Left ventricle myocardium superior (tissue), 1 donor: Measurements from ENCODE around the gene PPIE. TPM values are rescaled to one million over a fixed set of nuclear protein-coding genes. Genes with fewer than 3 reads are reported as not detected.

Experiments used
- ATAC-seq: fragments of 200-7000 bp; cut with Tn5 transposase; one replicate; pipeline ENCODE4 v1.9.1; 2020; ENCODE audit warnings: mild to moderate bottlenecking, moderate library complexity
- DNase-seq: peaks from one replicate; pipeline ENCODE4 v3.0.0-alpha.2; 2020
- intact Hi-C: fragments of 100-400 bp; cut with micrococcal nuclease; formaldehyde crosslinking; loops from one replicate; pipeline ENCODE4 v1.11.0; 2022
- long read RNA-seq: library from polyadenylated mRNA; unstranded; transcript quantifications from one replicate; pipeline ENCODE4 v2.0.0, GENCODE V29; 2021
- total RNA-seq: library from RNA; stranded (reverse); fragmentation: NEBNext Ultra II Directional; extraction: Animal tissue kit (Norgen Biotek cat#: 25700); gene quantifications from one replicate; pipeline ENCODE4 v1.2.1, GENCODE V29; 2021
- donor health status: DM: no; HTN: yes; CAD: no; lungs with severe emphysema.

The PPIE gene
- 33.7 TPM for total RNA-seq
- long read RNA-seq, transcript PPIE-202 (10 exons, 1,079 nt): minor isoform, 8 of 89 reads
- long read RNA-seq, transcript PPIE-201 (10 exons, 1,277 nt): major isoform, 57 of 89 reads
- long read RNA-seq, partial matches to known transcripts: 9 of 89 reads
- long read RNA-seq, other reads (novel, unspliced or antisense): 11 of 89 reads

DNA sequence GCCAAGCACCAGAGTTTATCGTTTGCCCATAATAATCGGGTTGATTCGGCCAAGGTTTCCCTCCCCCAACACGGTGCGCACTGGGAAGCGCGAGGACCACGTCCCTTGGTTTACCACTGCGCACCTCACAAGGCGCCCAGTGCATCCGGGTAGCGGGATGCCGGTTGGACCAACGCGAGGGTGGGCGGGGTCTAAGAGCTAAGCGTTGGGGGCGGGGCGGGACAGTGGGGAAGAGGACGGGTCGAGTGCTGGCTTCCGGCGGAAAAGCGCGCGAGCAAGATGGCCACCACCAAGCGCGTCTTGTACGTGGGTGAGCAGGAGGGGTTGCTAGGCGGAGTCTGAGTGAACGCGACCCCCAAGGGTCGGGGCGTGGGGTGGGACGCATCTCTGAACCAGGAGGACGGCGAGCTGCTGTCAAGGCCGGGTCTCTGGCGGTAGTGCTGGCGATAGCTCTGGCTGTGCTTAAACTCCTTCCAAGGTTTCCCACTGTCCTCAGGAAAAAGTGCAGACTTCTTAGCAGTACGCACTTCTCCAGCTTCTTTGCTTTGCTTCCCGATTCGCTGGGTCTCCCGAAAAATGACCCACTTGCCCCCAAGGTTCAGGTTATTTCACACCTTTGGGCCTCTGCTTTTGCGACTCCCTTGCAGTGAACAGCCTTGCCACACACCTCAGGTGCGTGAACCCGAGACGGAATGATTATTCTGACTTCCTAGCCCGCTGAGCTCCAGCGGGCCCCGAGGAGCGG is at the start of gene PPIE:
TSS of gene PPIE (plus strand) at position 261 of the 745 bp plus-strand sequence. CDS start at position 280, 19 bp downstream.
- ATAC-seq: peak; percentile 99
- intact Hi-C loops: no loop called here
- peak; percentile 97 for DNase-seq

DNA sequence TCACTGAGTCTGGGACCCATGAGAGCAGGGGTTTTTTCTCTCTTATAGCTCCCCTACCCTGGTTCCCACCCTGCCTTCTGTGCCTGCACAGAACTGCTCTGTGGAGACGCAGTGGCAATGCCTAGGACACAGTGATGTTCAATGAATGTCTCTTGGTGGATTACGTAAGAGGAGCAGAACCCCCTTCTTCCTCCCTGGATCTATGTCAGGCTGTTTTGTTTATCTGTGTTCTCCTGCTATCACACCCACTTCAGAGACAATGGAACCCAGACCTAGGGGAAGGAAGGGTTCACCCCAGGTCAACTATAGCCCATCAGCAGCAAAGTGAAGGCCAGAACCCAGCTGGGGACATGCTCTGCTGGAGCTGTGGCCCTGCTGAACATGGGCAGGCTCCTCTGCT is 49.5 kb upstream of the PPIE start:
- intact Hi-C loops: no loop called here
- peak; percentile 43 for ATAC-seq
- no peak for DNase-seq

DNA sequence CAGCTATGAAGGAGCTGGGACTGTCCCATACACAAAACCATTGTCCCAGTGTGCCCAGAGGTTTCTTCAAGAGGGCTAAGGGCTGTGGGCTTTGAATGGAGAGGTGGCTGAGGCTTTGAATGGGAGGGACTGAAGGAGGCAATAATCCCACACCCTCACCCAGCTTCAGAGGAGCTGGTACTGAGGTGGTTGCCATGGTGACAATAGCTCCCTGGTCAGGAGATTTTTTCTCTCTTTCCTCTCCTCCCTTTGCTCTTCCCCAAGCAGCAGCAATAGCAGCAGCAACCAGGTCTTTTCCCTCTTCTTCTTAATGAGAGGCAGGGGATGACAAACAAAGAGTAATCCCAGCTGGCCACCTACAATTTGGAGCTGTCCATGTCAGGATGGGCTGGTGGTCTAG is 49.0 kb upstream of the PPIE start:
- ATAC-seq (no peak), DNase-seq (no peak)
- intact Hi-C loops: no loop called here

DNA sequence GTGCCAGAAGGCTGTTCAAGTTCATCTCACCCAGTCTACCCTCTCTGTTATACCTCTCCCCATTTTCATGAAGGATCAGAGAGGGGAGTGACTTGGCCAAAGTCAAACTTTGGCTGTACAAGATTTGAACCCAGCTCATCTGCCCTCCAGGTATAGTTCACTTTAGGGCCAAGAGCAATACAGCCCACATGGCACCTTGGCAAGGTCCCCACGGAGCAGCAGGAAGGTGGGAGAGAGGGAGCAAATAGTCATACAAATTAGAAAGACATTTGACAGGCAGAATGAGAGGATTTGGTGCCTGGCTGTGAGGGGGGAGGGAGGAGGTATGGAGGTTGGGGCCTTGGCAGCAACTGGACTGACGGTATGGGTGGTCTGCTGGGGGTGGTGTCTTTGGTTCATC is 48.5 kb upstream of the PPIE start:
- ATAC-seq (no peak), DNase-seq (no peak)
- intact Hi-C loops: no loop called here

DNA sequence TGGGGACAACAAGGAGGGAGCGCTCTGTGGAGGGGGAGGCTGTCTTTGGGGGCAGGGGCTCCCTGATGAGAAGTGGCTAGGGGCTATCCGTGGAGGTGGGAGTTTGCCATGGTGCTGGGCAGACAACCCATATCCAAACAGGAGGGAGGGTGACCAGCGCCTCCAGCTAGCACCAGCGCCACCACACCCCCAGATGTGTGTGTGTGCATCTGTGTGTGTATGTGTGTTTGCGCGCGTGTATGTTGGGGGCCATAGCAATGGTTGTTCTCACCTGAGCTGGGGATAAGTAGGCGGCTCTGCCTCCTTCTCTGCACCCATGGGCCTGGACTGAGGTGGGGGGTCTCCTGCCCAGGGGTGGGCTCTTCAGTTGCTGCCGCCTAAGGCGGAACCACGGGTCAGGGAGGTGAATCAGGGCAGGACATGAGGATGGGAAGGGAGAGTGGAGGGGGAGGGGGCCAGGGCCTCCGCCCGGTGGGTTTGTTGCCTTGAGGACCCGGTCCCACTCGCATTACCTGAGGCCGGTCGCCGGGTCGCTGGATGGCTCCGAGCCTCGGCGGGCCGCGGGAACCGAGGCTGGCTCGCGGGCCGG is 47.8 kb upstream of the PPIE start:
- intact Hi-C loops: no loop called here
- DNase-seq (no peak), ATAC-seq (no peak)

DNA sequence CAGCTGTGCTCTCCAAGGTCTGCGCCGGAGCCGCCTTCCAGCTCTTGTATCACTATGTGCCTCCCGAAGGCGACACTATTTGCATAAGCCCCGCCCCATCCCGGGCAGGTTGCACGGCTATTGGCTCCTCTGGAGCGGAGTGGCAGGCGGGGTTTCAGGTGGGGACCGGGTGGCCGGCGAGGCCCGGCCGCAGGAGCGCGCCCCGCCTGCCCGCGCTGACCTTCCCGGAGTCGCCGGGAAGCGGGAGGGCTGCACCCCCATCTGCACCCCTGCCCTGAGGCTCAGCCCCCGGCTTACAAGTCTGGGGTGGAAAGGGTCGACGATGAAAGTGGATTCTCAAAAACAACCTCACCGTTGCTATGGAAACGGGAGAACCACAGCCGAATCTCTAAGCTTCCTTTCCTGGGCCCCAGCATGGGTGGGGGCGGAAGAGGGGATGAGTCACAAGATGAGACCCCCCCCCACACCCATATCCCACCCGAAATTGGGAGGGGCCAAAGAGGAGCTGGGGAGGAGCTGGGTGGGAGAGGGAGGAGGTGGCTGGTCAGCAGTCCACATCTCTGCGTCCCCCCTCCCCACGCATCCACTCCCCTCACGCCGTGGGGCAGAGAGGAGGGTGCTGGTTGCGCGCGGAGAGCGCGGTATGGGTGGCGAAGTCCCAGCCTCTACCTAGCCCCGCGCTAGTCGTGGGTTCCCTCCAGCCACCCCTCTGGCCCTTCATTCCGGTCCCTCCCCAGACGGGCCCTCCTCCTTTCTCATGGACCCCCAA is 47.1 kb upstream of the PPIE start, which contains the start of gene HPCAL4:
TSS of gene HPCAL4 (minus strand) at position 51 of the 769 bp plus-strand sequence. CDS start 6,830 bp downstream, outside the sequence.
- DNase-seq: peak; percentile 93
- intact Hi-C loops: no loop called here
- ATAC-seq: peak; percentile 97

DNA sequence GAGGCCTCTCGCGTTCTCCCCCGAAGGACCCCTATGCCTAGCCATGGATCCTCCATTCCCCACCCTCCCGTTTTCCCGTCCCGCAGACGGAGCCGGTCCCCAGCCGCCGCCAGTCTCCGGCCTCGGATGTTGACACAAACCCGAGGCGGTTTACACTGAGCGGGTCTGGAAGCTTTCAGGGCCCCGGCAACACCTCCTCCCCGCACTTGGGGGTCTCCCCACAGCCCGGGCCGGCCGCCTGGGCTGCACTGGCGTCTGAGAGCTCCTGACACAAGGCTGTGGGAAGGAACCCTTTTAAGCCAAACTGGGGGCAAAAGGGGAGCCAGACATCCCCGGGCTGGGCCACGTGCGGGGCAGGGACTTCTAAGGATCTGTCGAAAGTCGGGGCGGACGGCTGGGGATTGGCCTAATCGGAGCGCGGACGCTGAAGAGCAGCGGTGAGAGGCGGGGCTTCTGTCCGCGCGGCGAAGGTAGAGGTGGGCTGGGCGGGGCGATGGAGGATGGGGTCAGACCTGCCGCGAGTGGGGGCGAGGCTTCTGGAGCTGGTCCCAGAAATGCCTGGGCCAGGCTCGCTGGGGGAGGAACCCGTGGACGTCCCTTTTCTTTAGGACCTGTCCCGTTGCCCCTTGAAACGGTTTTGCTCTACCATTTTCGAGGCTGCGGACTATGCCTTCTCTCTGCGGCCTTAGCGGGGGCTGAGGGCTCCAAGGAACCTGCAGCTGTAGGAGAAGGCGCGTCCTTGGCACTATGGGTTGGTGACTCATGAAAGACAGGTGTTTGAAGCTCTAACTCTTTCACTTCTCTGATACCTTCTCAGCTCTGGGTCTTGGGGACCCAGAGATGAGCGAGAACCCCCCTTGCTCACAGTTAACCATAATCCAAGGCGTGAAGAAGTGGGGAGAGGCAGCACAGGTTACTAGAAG is 46.3 kb upstream of the PPIE start:
- DNase-seq: no peak
- ATAC-seq: no peak
- intact Hi-C loops: no loop called here

DNA sequence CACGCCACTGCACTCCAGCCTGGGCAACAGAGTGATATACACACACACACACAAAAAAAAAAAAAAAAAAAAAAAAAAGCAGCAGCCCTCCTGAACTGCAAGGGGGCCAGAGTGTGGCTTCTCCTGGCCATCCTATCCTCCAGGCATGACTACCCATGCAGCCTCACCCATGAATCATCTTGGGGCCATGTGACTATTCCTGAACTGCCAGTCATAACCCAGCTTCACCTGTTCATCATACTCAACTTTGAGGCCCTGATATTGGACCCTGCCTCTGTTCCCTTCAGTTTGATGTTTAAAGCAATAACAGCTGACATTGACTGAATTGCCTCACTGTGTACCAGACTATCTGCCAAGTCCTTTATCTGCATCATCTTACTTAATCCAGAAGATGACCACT is 44.7 kb upstream of the PPIE start:
- DNase-seq (no peak), ATAC-seq (no peak)
- intact Hi-C loops: no loop called here

DNA sequence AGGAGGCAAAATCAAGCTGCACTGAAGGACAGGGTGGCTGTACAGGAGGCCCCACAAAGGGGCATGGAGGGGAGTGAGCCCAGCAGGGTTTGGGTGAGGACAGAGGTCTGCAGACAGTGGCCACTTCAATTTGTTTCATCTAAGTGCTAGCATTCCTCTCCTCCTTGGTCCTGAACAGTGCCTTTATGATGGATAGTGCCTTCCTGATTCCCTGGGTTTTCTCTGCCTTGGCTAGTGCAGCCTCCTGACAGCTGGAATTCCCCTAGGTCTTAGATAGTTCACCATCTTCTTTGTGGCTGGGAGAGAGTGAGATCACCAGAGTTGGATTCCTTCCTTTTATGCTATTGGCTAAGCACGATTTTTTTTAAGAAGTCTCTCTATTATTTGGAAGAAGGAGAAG is 43.7 kb upstream of the PPIE start:
- ATAC-seq (no peak), DNase-seq (no peak)
- intact Hi-C loops: no loop called here

DNA sequence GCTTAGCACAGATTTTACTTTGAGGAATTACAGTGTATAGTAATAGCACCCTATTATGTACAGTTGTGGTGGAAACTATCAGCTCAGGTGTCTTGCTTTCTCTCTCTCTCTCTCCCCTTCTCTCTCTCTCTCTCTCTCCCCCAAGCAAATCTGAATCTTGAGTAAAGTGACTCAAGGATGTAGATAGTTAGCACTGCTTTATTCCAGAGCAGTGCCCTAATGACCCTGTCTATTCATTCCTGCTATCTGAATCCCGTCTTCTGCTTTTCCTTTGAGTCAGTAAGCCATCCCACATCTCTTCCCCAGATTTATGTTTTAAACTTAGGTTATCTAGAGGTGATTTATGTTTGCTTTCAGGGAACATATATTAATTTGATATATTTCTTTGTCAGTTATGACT is 42.2 kb upstream of the PPIE start:
- intact Hi-C loops: no loop called here

DNA sequence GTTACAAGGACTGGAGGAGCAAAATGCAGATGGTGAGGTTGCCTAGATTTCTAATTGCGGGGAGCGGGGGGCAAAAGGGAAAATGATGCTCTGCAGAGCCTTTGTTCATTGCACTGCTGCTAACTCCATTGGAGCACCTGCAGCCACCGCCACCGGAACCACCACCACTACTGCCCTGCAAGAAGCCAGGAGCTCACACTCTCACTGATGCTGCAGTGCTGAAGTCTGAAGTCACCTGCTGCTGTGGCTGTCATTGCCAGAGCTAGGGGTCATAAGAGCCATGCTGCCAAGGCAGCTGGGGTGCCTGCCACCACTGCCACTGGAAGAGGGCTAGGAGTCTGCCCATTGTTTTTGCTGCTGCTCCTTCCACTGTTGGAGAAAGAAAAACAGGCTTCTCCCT is 40.1 kb upstream of the PPIE start:
- intact Hi-C loops: no loop called here
- DNase-seq: no peak
- ATAC-seq: no peak

More for the DNA sequence above, 42.2 kb upstream of the PPIE start:
- ATAC-seq: no peak
- DNase-seq: no peak

DNA sequence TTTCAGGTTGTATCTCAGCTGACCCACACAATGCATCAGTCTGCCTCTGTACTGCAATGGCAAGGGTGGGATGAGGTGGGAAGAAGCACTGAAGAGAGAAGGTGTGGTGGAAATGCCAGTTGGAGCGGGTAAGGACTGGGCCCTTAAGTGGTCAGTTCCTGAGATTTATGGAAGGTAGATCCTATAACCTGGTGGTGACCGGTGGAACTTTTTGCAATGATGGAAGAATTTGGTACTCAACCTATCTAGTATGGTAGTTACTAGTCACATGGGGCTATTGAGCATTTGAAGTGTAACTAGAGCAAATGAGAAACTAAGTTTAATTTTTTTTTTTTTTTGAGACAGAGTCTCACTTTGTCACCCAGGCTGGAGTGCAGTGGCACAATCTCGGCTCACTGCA is 39.3 kb upstream of the PPIE start:
- DNase-seq (no peak), ATAC-seq (no peak)
- intact Hi-C loops: no loop called here

DNA sequence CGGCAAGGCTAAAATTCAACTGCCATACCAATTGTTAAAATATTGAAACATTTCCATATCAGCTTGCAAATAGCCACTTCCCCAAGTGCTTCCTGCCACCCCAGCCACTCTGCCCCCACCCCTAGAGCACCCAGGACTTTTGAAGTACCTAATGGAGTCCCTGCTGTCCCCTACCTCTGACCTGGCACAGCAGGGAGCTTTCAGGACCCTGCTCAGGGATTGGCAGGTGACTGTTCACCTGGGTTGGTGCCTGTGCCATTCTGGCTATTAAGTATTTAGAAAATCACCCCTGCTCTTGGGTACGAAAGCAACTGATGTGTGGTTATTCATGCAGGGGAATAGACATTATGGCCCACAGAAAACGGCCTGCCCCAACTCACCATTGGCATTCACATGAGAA is 38.3 kb upstream of the PPIE start:
- ATAC-seq (no peak), DNase-seq (no peak)
- intact Hi-C loops: no loop called here

DNA sequence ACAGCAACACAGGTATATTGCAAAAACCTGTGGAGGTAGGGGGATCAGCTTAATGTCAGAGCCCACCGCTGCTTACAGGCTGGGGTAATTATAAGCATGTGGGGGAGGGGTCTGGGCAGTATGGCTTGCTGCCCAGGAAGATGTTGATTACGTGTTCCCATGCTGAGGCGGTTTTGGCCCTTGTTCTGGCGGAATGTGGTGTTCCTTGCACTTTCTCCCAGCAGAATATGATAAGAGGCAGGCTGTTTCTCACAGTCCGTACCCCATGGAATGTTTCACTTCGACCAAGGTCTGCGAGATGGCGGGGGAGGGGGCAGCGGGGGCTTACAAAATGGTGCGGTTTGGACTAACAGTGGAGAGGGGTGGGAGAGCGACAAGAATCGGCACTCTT is 37.6 kb upstream of the PPIE start:
- DNase-seq: peak; percentile 66
- intact Hi-C loops: no loop called here
- ATAC-seq: peak; percentile 78

DNA sequence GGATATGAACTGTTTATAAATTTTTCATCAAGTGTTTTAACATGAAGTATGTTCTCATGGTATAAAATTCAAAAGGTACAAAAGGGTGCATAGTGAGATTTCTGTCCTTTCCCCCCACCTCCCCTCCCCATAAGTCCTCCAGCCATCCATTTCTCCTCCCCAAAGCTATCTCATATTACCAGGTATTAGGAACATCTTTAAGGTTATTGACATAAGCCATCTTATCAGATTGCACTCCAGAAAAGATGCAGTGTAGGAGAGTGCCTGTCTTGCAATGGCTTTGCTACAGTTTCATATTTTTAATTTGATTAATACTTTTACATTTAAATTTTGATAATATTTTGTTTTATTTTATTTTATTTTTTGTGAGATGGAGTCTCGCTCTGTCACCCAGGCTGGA is 33.9 kb upstream of the PPIE start:
- DNase-seq (no peak), ATAC-seq (no peak)
- intact Hi-C loops: no loop called here

DNA sequence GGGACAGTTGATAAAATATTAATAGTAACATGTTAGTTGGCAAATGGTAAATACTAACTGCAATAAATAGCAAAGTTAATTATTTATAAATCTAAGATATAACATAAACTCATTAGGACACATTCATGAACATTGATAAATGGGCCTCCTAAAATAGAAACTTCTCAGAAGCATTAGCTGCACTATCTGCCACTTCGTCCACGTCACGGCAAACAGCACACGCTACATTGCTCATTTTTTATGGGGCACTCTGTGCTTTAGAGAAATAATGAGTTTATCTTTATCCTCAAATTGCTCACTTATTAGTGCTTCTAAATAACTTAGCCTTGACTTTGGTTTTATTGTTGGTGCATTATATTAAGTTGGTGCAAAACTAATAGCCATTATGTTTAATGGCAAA is 31.2 kb upstream of the PPIE start:
- no peak for ATAC-seq
- intact Hi-C loops: no loop called here

DNA sequence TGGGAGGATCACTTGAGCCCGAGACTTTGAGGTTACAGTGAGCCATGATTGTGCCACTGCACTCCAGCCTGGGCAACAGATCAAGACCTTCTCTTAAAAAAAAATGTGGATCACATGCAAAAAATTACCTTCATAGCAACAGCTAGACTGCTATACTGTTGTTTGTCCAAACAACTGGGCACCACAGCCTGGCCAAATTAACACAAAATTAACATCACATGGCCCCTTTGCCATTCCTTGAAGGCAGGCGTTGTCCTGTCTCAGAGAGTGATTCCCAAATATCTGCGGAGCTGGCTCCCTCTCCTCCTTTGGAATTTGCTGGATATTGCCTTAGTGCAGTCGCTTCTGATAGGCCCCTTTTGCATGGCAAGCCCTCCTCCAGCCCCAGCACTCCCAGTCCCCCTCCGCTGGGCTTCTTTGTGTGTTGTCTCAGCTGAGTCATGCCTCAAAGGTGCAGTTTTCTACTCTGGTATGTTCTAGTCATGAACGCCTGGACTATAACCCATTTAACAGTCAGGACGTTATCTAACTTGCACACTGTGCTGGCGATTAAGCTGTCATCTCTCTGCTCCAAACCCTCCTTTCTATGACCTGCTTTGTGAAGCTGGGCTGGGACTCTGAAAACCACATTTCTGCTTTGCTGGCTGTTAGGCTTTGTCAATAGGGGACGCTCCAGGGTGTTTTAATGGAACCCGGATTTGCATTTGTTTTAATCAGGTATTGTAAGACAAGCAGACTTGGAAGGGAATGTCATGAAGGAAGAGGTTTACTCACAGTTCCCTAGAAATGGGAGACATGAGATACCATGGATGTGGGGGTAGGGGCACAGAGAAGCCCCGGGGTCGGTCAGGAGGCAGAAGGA is 27.3 kb upstream of the PPIE start:
- no peak for ATAC-seq
- intact Hi-C loops: no loop called here

More for the DNA sequence above, 31.2 kb upstream of the PPIE start:
- DNase-seq: no peak

DNA sequence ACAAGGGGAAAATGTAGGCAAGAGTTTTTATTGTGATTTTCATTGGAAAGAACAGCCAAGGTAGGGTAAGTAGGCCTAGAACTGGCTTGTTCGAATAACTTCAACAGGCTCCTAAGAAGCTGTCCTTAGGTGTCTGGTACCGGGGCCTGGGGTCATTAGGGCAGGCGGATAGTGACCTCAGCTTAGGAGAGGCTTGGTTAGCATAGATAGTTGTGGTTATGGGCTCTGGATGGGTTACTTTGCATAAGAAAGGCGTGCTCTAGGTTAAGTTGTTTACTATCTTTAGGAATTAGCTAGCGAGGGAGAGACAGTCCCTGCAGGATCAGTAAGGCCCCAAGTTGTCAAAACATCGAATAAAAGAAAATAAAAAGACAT is 26.7 kb upstream of the PPIE start:
- no peak for ATAC-seq
- no peak for DNase-seq
- intact Hi-C loops: no loop called here

More for the DNA sequence above, 27.3 kb upstream of the PPIE start:
- no peak for DNase-seq
